ENCODE data around the gene PAFAH1B1.
"Not testable (repeated sequence)": the region's sequence is repeated elsewhere in the genome, so short reads cannot be mapped to it uniquely, and the experiment has no call there.

The PAFAH1B1 gene

DNA sequence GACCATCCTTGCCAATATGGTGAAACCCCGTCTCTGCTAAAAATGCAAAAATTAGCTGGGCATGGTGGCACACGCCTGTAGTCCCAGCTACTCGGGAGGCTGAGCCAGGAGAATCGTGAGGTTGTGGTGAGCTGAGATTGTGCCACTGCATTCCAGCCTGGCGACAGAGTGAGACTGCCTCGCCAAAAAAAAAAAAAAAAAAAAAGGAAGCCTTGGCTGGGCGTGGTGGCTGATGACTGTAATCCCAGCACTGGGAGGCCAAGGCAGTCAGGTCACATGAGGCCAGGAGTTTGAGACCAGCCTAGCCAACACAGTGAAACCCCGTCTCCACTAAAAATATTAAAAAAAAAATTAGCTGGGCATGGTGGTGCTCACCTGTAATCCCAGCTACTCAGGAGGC, 65.9 kb downstream of the PAFAH1B1 start:
- H3K36me3 ChIP-seq (ENCODE audit: control insufficient read depth, insufficient read depth, low read length); H3K27ac ChIP-seq (ENCODE audit: insufficient read depth, low read depth, low read length, poor library complexity, severe bottlenecking); H3K4me1 ChIP-seq (ENCODE audit: control insufficient read depth, insufficient read depth, low read length); H3K27me3 ChIP-seq (ENCODE audit: control insufficient read depth, insufficient read depth, low read length, poor library complexity, severe bottlenecking); H3K4me3 ChIP-seq (ENCODE audit: insufficient read depth, low read depth, low read length); H3K9me3 ChIP-seq (ENCODE audit: control insufficient read depth, low read length): not testable (repeated sequence)
- WGBS, 2 experiments = 90 to 92% methylated on average over 8 of the region's 8 CpGs

DNA sequence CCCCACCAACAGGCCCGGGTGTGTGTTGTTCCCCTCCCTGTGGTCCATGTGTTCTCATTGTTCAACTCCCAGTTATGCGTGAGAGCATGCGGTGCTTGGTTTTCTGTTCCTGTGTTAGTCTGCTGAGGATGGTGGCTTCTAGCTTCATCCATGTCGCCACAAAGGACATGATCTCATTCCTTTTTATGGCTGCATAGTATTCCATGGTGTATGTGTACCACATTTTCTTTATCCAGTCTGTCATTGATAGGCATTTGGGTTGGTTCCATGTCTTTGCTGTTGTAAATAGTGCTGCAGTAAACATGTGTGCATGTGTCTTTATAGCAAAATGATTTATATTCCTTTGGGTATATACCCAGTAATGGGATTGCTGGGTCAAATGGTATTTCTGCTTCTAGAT, 67.0 kb downstream of the PAFAH1B1 start:
- not testable (repeated sequence) for H3K27ac ChIP-seq (ENCODE audit: insufficient read depth, low read depth, low read length, poor library complexity, severe bottlenecking); H3K36me3 ChIP-seq (ENCODE audit: control insufficient read depth, insufficient read depth, low read length); H3K27me3 ChIP-seq (ENCODE audit: control insufficient read depth, insufficient read depth, low read length, poor library complexity, severe bottlenecking); H3K9me3 ChIP-seq (ENCODE audit: control insufficient read depth, low read length); H3K4me1 ChIP-seq (ENCODE audit: control insufficient read depth, insufficient read depth, low read length); H3K4me3 ChIP-seq (ENCODE audit: insufficient read depth, low read depth, low read length)
- 90 to 96% methylated on average over 4 of the region's 4 CpGs for WGBS, 2 experiments

DNA sequence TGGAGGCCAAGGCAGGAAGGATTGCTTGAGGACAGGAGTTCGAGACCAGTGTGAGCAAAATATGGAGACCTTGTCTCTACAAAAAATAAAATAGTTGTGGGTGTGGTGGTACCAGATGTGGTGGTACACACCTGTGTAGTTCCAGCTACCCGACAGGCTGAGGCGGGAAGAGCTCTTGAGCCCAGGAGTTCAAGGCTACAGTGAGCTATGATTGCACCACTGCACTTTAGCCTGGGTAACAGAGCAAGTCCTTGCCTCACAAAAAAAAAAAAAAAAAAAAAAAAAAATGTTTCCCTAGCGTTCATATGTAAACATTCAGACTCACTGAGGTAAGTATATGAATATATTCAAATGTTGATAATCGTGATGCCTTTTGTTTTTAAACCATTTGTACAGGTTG, 78.6 kb downstream of the PAFAH1B1 start:
- Histone ChIP-seq H3K4me3 (ENCODE audit: insufficient read depth, low read depth, low read length) (no peak overlapping the region), H3K4me1 (ENCODE audit: control insufficient read depth, insufficient read depth, low read length) (no peaks in the 10 kb centered on the region), H3K27ac (ENCODE audit: insufficient read depth, low read depth, low read length, poor library complexity, severe bottlenecking) (no peak overlapping the region), H3K36me3 (ENCODE audit: control insufficient read depth, insufficient read depth, low read length) (peaks cover 59% of the 10 kb centered on the region), H3K27me3 (ENCODE audit: control insufficient read depth, insufficient read depth, low read length, poor library complexity, severe bottlenecking) (no peaks in the 10 kb centered on the region), H3K9me3 (ENCODE audit: control insufficient read depth, low read length) (no peaks in the 10 kb centered on the region)
- WGBS, 2 experiments = 94 to 98% methylated on average over 5 of the region's 5 CpGs

DNA sequence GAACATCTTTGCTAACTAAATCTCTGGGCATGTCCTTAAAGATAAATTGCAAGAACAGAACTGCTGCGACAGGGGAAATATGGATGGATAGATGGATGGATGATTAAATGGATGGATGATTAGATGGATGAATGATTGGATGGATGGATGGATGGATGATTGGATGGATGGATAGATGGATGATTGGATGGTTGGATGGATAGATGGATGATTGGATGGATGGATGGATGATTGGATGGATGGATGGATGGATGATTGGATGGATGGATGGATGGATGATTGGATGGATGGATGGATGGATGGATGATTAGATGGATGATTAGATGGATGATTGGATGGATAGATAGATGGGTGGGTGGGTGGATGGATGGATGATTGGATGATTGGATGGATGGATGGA, 85.8 kb downstream of the PAFAH1B1 start:
- H3K9me3 ChIP-seq (ENCODE audit: control insufficient read depth, low read length); H3K27me3 ChIP-seq (ENCODE audit: control insufficient read depth, insufficient read depth, low read length, poor library complexity, severe bottlenecking); H3K4me3 ChIP-seq (ENCODE audit: insufficient read depth, low read depth, low read length); H3K4me1 ChIP-seq (ENCODE audit: control insufficient read depth, insufficient read depth, low read length); H3K27ac ChIP-seq (ENCODE audit: insufficient read depth, low read depth, low read length, poor library complexity, severe bottlenecking): not testable (repeated sequence)
- H3K36me3 ChIP-seq (ENCODE audit: control insufficient read depth, insufficient read depth, low read length) = peaks cover 48% of the 10 kb centered on the region
- 97 to 98% methylated on average over 1 of the region's 1 CpG for WGBS, 2 experiments

DNA sequence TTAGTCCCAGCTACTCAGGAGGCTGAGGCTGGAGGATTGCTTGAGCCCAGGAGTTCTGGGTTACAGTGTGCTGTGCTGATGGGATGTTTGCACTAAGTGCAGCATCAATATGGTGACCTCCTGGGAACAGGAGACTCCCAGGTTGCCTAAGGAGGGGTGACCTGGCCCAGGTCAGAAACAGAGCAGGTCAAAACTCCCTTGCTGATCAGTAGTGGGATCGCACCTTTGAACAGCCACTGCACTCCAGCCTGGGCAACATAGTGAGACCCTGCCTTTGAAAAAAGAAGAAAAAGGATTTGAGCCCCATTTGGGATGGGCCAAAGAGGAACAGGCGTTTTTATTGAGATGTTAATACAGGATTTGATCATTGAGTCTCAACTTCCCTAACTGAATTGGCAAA, 87.5 kb downstream of the PAFAH1B1 start:
- no peaks in the 10 kb centered on the region for H3K27me3 ChIP-seq (ENCODE audit: control insufficient read depth, insufficient read depth, low read length, poor library complexity, severe bottlenecking)
- no peaks in the 10 kb centered on the region for H3K9me3 ChIP-seq (ENCODE audit: control insufficient read depth, low read length)
- H3K36me3 ChIP-seq (ENCODE audit: control insufficient read depth, insufficient read depth, low read length) = peaks cover 36% of the 10 kb centered on the region
- no peak overlapping the region for H3K27ac ChIP-seq (ENCODE audit: insufficient read depth, low read depth, low read length, poor library complexity, severe bottlenecking)
- no peak overlapping the region for H3K4me3 ChIP-seq (ENCODE audit: insufficient read depth, low read depth, low read length)
- WGBS, 2 experiments = 92 to 96% methylated on average over 2 of the region's 2 CpGs
- peaks cover 4% of the 10 kb centered on the region for H3K4me1 ChIP-seq (ENCODE audit: control insufficient read depth, insufficient read depth, low read length)

DNA sequence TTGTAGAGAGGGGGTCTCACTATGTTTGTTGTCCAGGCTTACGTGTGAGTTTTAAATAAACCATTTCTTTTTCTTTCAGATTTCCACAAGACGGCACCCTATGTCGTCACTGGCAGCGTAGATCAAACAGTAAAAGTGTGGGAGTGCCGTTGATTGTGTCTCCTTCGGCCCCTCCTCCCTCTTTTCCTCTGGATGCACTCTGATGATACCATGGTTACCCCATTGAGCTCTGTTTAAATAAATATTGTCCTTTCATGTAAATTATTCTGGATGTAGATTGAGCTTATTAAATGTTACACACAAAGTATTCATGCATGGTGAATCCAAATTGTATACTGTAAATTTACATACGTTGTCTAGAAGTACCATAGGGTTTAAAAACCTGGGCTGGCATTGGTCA, 88.2 kb downstream of the PAFAH1B1 start:
- H3K27me3 ChIP-seq (ENCODE audit: control insufficient read depth, insufficient read depth, low read length, poor library complexity, severe bottlenecking) = no peaks in the 10 kb centered on the region
- no peak overlapping the region for H3K4me3 ChIP-seq (ENCODE audit: insufficient read depth, low read depth, low read length)
- H3K27ac ChIP-seq (ENCODE audit: insufficient read depth, low read depth, low read length, poor library complexity, severe bottlenecking) = no peak overlapping the region
- H3K4me1 ChIP-seq (ENCODE audit: control insufficient read depth, insufficient read depth, low read length) = peaks cover 4% of the 10 kb centered on the region
- H3K9me3 ChIP-seq (ENCODE audit: control insufficient read depth, low read length) = no peaks in the 10 kb centered on the region
- 91 to 93% methylated on average over 7 of the region's 7 CpGs for WGBS, 2 experiments
- peaks cover 36% of the 10 kb centered on the region for H3K36me3 ChIP-seq (ENCODE audit: control insufficient read depth, insufficient read depth, low read length)

DNA sequence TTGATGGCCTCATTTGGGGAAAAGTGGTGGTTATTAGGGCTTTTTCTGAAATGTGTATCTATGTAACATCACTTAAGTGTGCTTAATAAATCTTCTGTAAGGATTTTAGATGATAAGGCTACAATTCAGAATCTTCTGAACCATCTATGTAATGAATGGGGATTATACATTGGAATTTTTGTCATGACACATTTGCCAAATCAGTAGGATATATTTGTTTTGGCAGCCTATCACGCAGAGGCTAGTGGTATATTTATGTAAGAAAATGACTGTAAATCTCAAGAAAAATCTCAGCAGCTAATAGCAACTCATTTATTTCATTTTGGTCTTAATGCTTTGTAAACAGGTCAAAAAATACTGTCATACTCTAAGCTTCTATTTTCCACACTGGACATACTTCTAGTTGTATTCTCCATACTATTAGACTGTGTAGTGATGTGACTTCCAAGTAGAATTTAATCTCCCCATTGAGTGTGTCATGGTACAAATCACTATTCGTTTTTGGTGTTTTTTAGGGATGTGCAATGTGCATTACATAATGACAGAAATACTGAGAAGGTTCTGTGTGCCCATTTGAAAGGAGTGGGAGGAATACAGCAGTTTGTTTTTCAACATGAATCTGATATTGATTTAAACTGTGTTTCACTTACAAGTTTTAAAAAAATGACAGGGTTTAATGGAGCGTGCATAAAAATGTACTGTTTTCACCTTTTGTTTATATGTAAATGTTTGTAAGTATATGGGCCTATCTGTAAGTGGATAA, 88.9 kb downstream of the PAFAH1B1 start:
- peaks cover 31% of the 10 kb centered on the region for H3K36me3 ChIP-seq (ENCODE audit: control insufficient read depth, insufficient read depth, low read length)
- H3K27ac ChIP-seq (ENCODE audit: insufficient read depth, low read depth, low read length, poor library complexity, severe bottlenecking) = no peak overlapping the region
- no peak overlapping the region for H3K4me3 ChIP-seq (ENCODE audit: insufficient read depth, low read depth, low read length)
- 88 to 95% methylated on average over 3 of the region's 3 CpGs for WGBS, 2 experiments
- H3K4me1 ChIP-seq (ENCODE audit: control insufficient read depth, insufficient read depth, low read length) = peaks cover 4% of the 10 kb centered on the region
- H3K9me3 ChIP-seq (ENCODE audit: control insufficient read depth, low read length) = no peaks in the 10 kb centered on the region
- H3K27me3 ChIP-seq (ENCODE audit: control insufficient read depth, insufficient read depth, low read length, poor library complexity, severe bottlenecking) = no peaks in the 10 kb centered on the region

DNA sequence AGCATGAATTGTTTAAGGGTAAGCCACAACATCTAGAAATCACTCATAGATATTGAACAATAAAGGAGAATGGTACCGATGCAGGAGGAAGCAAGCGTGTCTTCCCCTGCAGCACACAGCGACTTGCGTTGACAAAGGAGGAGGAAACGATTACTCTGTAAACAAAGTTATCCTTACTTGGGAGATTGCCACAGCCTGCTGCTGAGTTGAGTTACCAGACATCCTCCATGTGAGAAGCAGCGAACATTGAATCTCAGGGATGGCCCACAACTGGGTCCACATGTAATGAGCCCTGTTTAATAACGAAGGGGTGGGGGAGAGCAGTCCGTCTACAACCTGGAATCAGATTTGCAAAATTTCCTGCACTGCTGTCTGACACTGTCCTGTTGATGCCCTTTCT, 90.5 kb downstream of the PAFAH1B1 start:
- 94 to 95% methylated on average over 8 of the region's 8 CpGs for WGBS, 2 experiments
- H3K36me3 ChIP-seq (ENCODE audit: control insufficient read depth, insufficient read depth, low read length) = peaks cover 22% of the 10 kb centered on the region
- no peaks in the 10 kb centered on the region for H3K27me3 ChIP-seq (ENCODE audit: control insufficient read depth, insufficient read depth, low read length, poor library complexity, severe bottlenecking)
- no peaks in the 10 kb centered on the region for H3K9me3 ChIP-seq (ENCODE audit: control insufficient read depth, low read length)
- H3K4me3 ChIP-seq (ENCODE audit: insufficient read depth, low read depth, low read length) = no peak overlapping the region
- H3K4me1 ChIP-seq (ENCODE audit: control insufficient read depth, insufficient read depth, low read length) = peaks cover 4% of the 10 kb centered on the region
- peak overlapping the region; percentile 3 for H3K27ac ChIP-seq (ENCODE audit: insufficient read depth, low read depth, low read length, poor library complexity, severe bottlenecking)

DNA sequence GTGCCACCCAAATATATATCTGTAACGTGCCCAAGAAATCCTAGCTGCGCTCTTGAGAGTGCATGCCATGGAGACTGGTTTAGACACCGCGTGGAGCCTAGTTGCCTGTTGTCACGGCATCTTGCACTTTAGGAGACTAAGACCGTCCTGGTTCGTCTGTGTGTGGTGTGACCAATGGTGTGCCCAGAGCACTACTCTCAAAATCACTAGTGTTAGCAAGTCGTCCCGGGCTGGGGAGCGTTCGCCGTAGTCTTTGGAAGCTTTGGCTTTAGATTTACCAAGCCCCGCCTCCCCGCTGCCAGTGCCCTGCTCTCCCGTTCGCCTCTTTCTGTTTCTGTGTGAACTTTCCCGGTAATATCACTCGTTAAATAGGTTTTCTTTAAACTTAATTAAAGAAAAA, 91.1 kb downstream of the PAFAH1B1 start:
- H3K36me3 ChIP-seq (ENCODE audit: control insufficient read depth, insufficient read depth, low read length) = peaks cover 17% of the 10 kb centered on the region
- H3K9me3 ChIP-seq (ENCODE audit: control insufficient read depth, low read length) = no peaks in the 10 kb centered on the region
- no peaks in the 10 kb centered on the region for H3K27me3 ChIP-seq (ENCODE audit: control insufficient read depth, insufficient read depth, low read length, poor library complexity, severe bottlenecking)
- H3K4me3 ChIP-seq (ENCODE audit: insufficient read depth, low read depth, low read length) = no peak overlapping the region
- peaks cover 4% of the 10 kb centered on the region for H3K4me1 ChIP-seq (ENCODE audit: control insufficient read depth, insufficient read depth, low read length)
- 92% methylated on average over 18 of the region's 18 CpGs for WGBS, 2 experiments
- no peak overlapping the region for H3K27ac ChIP-seq (ENCODE audit: insufficient read depth, low read depth, low read length, poor library complexity, severe bottlenecking)

DNA sequence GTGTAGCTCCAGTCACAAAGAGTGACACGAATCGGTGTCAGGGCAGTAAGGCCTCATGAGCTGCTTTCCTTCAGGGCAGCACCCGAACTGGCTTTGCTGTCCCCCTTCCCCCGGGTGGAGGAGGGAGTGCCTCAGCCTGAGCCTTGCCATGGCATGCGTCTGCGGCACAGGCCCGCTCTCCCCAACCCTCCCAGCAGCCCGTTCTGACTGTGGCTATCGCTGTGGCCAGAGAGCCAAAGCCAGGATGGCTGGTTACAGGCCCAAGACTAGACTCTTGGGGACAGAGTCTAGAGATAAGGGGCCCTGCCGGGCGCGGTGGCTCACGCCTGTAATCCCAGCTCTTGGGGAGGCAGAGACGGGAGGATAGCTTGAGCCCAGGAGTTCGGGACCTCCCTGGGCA, 92.2 kb downstream of the PAFAH1B1 start:
- 87 to 89% methylated on average over 15 of the region's 15 CpGs for WGBS, 2 experiments
- Histone ChIP-seq H3K27ac (ENCODE audit: insufficient read depth, low read depth, low read length, poor library complexity, severe bottlenecking) (no peak overlapping the region), H3K9me3 (ENCODE audit: control insufficient read depth, low read length) (no peaks in the 10 kb centered on the region), H3K4me3 (ENCODE audit: insufficient read depth, low read depth, low read length) (no peak overlapping the region), H3K36me3 (ENCODE audit: control insufficient read depth, insufficient read depth, low read length) (peaks cover 11% of the 10 kb centered on the region), H3K27me3 (ENCODE audit: control insufficient read depth, insufficient read depth, low read length, poor library complexity, severe bottlenecking) (no peaks in the 10 kb centered on the region), H3K4me1 (ENCODE audit: control insufficient read depth, insufficient read depth, low read length) (peaks cover 4% of the 10 kb centered on the region)

DNA sequence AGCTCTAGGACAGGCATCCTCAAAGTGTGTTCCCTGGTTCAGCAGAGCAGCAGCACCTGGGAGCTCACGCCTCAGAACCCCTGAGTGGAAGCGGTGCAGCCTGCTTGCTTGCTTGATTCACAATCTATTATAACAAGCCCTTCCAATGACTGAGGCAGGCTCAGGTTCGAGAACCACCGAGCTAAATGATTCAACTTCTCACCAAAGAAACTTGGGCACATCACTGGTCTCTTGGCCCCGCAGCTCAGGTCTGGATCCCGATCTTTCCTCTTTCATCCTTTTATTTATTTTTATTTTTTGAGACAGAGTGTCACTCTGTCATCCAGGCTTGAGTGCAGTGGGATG, 93.6 kb downstream of the PAFAH1B1 start:
- Histone ChIP-seq H3K27ac (ENCODE audit: insufficient read depth, low read depth, low read length, poor library complexity, severe bottlenecking) (no peak overlapping the region), H3K9me3 (ENCODE audit: control insufficient read depth, low read length) (no peaks in the 10 kb centered on the region), H3K27me3 (ENCODE audit: control insufficient read depth, insufficient read depth, low read length, poor library complexity, severe bottlenecking) (no peaks in the 10 kb centered on the region), H3K4me1 (ENCODE audit: control insufficient read depth, insufficient read depth, low read length) (peaks cover 4% of the 10 kb centered on the region), H3K36me3 (ENCODE audit: control insufficient read depth, insufficient read depth, low read length) (peaks cover 3% of the 10 kb centered on the region), H3K4me3 (ENCODE audit: insufficient read depth, low read depth, low read length) (no peak overlapping the region)
- 91 to 96% methylated on average over 6 of the region's 6 CpGs for WGBS, 2 experiments
